AG08396 (cell line): ENCODE data around the gene KCNE2.
A peak's percentile ranks its signal among the peaks of the same experiment; 100 is the strongest.

Experiments
- DNase-seq: peaks from one replicate; pipeline ENCODE4 v3.0.0; 2012; ENCODE audit warnings: low spot score, mixed read lengths

Gene KCNE2

GRCh38 chr21:34363733-34364132 is at the start of gene KCNE2:
KCNE2 (plus strand) TSS chr21:34364006; CDS start chr21:34370479, 6,473 bp downstream.
- no peak for DNase-seq

GRCh38 chr21:34319585-34319984 is 44.2 kb upstream of the KCNE2 start:
- DNase-seq = no peak

GRCh38 chr21:34320011-34320410 is 43.8 kb upstream of the KCNE2 start:
- DNase-seq = no peak

- DNase-seq = no peak
Measured at GRCh38 chr21:34330055-34330454, 33.8 kb upstream of the KCNE2 start.

- DNase-seq = no peak
Measured at GRCh38 chr21:34331726-34332125, 32.1 kb upstream of the KCNE2 start.

GRCh38 chr21:34332347-34332746 is 31.5 kb upstream of the KCNE2 start:
- DNase-seq = no peak

- DNase-seq = peak; percentile 39
Measured at GRCh38 chr21:34333121-34333739, 30.6 kb upstream of the KCNE2 start.

- DNase-seq = no peak
Measured at GRCh38 chr21:34335316-34335715, 28.5 kb upstream of the KCNE2 start.

- DNase-seq = no peak
Measured at GRCh38 chr21:34336245-34336644, 27.6 kb upstream of the KCNE2 start.

GRCh38 chr21:34336756-34337391 is 26.9 kb upstream of the KCNE2 start:
- peak; percentile 65 for DNase-seq

- no peak for DNase-seq
Measured at GRCh38 chr21:34337741-34338140, 26.1 kb upstream of the KCNE2 start.

GRCh38 chr21:34338226-34338625 is 25.6 kb upstream of the KCNE2 start:
- no peak for DNase-seq

- no peak for DNase-seq
Measured at GRCh38 chr21:34340061-34340460, 23.7 kb upstream of the KCNE2 start.

GRCh38 chr21:34342476-34342875 is 21.3 kb upstream of the KCNE2 start:
- no peak for DNase-seq

- DNase-seq = no peak
Measured at GRCh38 chr21:34343347-34343746, 20.5 kb upstream of the KCNE2 start.

- DNase-seq = no peak
Measured at GRCh38 chr21:34343838-34344381, 19.9 kb upstream of the KCNE2 start.

GRCh38 chr21:34344584-34344983 is 19.2 kb upstream of the KCNE2 start:
- no peak for DNase-seq

GRCh38 chr21:34345091-34345871 is 18.5 kb upstream of the KCNE2 start:
- peak; percentile 32 for DNase-seq

- DNase-seq = peak; percentile 78
Measured at GRCh38 chr21:34345892-34346291, 17.9 kb upstream of the KCNE2 start.

GRCh38 chr21:34348890-34349519 is 14.8 kb upstream of the KCNE2 start:
- DNase-seq = no peak

- peak; percentile 53 for DNase-seq
Measured at GRCh38 chr21:34351786-34352241, 12.0 kb upstream of the KCNE2 start.

GRCh38 chr21:34352556-34352955 is 11.2 kb upstream of the KCNE2 start:
- DNase-seq = no peak
